Femur (tissue), 1 donor: ENCODE data around the gene IQCM.
"Not testable (repeated sequence)": the region's sequence is repeated elsewhere in the genome, so short reads cannot be mapped to it uniquely, and the experiment has no call there.

ENCODE experiments used
- DNase-seq: peaks from one replicate; pipeline ENCODE4 v3.0.0-alpha.2; 2017

The IQCM gene

DNA sequence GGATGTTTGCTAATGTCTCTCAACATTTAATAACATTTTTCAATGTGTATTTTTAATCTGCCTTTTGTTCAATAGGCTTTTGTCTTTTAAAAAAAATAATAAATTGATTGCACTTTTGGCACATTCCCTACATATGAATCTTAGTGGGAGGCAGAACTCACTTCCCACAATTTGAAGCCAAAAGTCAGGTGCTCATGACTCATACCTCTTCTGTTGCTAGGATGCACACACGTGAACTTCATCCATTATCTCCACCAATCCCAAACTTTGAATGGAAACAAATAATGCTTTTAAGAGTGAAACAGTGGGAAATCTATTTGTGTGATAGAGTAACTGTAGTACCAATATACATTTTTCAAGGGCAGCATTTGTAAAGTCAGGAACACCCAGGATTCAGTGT is 260.5 kb downstream of the IQCM start:
- DNase-seq: no peak

GRCh38 chr4:149553959-149554520 is 261.6 kb downstream of the IQCM start:
- DNase-seq: no peak

GRCh38 chr4:149552601-149553000 is 263.0 kb downstream of the IQCM start:
- no peak for DNase-seq

DNA sequence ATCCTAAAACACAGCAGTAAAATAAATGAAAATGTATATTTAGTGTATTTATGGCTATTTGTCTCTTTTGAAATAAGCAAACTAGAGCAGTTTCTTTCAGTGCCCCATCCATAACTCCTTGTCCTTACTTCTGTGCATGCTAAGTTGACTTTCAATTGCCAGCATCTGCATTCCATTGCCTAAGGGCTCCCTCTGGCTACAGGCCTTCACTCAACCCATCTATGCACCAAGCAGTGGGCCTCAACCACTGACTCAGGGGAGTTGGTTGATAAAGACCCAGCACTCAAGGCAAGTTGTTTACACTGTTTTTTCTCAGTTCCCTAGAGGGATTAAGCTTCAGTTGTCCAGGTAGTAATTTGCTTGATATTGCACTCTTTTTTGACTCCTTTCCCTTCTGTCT is 265.7 kb downstream of the IQCM start:
- no peak for DNase-seq

DNA sequence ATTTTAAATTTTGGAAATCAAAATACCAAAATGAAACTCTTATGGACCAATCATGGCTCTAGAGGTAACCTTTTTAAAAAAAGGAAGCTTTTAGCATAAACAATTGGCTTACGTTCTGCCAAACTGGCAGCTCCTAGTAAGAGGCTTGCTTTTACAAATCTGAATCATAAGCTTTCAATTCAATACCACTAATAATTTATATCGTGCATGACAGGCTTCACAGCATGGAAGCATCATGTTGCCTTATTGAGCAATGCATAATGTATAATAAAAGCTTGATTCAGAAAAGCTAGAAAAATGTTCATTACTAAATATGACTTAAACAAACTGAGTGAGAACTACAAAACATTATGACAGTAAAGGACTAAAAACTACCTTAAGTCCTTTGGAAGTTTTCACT is 280.9 kb downstream of the IQCM start:
- DNase-seq: no peak

DNA sequence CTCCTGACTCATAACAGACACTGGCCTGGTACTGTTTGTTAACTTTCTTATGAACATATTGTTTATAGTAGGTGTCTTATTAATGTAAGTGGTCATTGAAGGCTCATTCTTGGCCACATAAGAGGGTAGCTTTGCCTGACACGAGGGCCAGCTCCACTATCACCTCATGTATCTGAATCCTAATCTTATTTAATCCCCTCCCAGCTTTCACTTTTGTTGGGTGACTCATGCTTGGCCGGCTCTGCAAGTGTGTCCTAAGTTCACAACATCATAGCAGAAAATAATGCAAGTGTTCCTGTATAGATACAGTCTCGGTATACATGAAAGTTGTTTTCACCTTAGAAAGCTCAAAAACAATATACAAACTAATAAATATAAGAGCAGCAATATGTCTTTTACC is 283.8 kb downstream of the IQCM start:
- DNase-seq: no peak

DNA sequence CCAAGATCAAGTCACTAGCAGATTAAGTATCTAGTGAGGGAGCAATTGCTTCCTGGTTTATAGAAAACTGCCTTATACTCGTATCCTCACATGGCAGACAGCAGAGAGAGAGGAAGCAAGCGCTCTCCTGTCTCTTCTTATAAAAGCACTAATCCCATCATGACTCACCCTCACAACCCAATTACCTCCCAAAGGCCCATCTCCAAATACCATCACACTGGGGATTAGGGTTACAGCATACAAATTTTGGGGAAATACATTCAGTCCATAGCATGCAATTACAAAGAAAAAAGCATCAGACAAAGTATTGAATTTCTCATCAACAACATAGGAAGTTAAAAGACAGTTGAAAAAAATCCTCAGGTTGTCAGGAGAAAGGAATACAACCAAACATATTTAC is 292.6 kb downstream of the IQCM start:
- no peak for DNase-seq

- DNase-seq: peak; percentile 36
These were observed 293.8 kb downstream of the IQCM start for GRCh38 chr4:149521611-149522425.

DNA sequence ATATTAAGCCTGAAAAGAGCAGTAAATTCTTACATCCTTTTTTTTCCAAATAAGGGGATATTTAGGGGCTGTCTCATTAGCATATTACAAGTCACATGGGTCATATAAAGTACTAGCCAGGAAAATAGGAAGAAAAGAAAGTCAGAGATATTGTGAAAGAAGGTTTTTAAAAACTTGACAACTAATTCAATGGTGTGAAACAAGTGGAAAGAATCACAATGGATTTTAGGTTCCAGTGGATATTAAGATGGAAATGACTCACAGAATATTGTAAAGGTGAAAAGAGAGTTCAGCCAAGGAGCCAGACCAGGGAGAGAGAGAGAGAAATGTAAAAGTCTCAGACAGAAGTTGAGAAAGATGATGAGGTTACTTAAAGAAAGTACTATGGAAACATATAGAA is 297.2 kb downstream of the IQCM start:
- DNase-seq: no peak

GRCh38 chr4:149513081-149513480 is 302.6 kb downstream of the IQCM start:
- no peak for DNase-seq

- no peak for DNase-seq
These were observed 303.1 kb downstream of the IQCM start for GRCh38 chr4:149512501-149512900.

- DNase-seq: no peak
These were observed 303.9 kb downstream of the IQCM start for GRCh38 chr4:149511558-149512298.

DNA sequence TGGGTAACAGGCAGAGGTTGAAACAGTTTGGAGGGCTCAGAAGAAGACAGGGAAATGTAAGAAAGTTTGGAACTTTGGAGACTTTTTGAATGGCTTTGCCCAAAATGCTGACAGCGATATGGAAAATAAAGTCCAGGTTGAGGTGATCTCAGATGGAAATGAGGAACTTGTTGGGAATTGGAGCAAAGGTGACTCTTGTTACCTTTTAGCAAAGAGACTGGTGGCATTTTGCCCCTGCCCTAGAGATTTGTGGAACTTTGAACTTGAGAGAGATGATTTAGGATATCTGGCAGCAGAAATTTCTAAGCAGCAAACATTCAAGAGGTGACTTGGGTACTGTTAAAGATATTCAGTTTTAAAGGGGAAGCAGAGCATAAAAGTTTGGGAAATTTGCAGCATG is 308.3 kb downstream of the IQCM start:
- not testable (repeated sequence) for DNase-seq

- DNase-seq: no peak
These were observed 314.8 kb downstream of the IQCM start for GRCh38 chr4:149500806-149501205.

- DNase-seq: no peak
These were observed 315.9 kb downstream of the IQCM start for GRCh38 chr4:149499726-149500125.

DNA sequence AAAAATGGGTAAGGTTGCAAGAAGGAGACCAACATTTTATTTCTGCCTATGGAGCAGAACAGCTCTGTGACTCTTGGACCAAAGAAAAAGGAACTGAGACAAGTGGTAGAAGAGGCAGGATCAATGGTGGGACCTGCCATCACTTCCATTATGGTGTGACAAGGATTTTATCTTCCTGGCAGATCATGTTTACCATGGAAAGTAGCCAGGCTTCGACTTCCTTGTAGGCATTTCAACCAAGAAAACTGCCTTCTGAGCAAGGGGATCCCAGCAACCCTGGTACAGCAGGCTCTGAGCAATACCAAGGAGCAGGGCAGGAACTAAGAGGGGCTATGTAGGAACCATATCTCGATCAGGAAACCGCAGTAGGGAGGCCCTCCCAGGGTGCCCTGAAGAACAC is 317.4 kb downstream of the IQCM start:
- no peak for DNase-seq

DNA sequence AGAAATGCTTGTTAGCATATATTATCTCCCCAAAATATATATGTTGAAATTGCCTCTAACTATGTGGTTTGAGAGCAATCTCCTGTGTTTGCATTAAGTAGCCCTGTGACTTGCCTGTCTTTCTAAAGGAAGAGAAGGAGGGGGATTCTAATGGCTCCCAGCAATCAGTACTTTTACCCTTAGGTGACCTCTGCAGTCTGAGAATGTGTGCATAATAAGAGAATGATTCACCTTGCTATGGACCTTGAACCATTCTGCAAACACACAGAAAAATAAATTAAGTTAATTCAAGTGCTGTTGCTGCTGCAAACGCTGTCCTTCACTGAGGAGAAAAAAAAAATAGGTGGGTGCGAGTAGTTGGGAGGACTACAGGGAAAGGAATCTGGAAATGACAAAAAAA is 322.2 kb downstream of the IQCM start:
- DNase-seq: no peak

DNA sequence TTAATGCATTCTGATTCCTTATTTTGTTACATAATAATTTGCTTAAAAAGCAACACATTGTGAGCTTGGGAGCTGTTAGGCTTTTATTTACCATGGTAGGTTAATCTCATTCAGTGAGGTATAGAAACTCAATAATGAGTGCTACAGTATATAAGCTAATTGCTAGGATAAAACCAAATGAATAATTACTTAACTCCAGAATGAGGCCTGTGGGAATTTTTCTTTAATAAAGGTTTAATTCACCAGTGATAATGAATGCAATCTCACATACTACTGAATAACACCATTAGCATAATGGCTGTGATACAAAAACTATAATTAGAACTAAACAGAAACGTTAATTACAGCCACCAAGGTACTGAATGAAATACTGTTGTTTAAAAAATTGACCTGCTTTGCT is 326.3 kb downstream of the IQCM start:
- DNase-seq: no peak

GRCh38 chr4:149486861-149487260 is 328.8 kb downstream of the IQCM start:
- no peak for DNase-seq

DNA sequence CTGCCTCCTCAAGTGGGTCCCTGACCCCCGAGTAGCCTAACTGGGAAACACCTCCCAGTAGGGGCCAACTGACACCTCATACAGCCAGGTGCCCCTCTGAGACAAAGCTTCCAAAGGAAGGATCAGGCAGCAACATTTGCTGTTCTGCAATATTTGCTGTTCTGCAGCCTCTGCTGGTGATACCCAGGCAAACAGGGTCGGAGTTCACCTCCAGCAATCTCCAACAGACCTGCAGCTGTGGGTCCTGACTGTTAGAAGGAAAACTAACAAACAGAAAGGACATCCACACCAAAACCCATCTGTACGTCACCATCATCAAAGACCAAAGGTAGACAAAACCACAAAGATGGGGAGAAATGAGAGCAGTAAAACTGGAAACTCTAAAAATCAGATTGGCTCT is 347.0 kb downstream of the IQCM start:
- DNase-seq: not testable (repeated sequence)

GRCh38 chr4:149466446-149466845 is 349.2 kb downstream of the IQCM start:
- no peak for DNase-seq

DNA sequence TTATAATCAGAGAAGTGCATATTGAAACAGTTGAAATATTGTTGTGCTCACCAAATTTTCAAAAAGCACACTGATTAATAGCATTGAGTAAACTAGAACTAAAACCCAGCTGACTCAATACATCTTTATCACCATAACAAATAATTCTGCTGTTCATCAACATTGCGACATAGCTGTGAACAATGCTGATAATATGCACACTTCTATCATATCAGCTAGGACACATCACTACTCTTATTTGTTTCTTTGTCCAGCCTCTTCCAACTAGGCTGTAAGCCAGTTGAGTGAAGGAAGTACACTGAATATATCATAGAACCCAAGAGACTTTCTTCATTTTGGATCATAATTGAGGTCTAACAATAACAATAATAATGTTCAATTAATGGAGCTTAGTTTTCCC is 349.7 kb downstream of the IQCM start:
- DNase-seq: no peak

DNA sequence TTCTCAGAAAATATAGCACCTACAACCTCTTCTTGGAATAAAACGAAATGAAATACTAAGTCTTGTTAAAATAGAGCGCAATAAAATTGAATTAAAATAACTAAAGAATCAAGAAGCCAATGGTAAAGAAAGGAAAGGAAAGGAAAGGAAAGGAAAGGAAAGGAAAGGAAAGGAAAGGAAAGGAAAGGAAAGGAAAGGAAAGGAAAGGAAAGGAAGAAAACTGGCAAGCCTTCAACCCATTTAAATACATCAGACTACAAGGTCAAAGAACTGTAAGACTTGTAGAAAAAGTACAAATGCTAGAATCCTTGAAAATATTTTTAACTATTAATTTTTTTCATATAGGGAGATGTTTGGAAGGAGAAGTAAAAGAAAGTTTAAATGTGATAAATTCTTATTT is 372.1 kb downstream of the IQCM start:
- no peak for DNase-seq

- no peak for DNase-seq
These were observed 374.3 kb downstream of the IQCM start for GRCh38 chr4:149441338-149441737.
